HG03354 (cell line): ENCODE measurements around the gene GYPA.
A peak's percentile ranks its signal among the peaks of the same experiment; 100 is the strongest.
"Not testable (repeated sequence)": the region's sequence is repeated elsewhere in the genome, so short reads cannot be mapped to it uniquely, and the experiment has no call there.

Experiments used
- ATAC-seq: cut with Tn5 transposase; IDR thresholded peaks from one replicate; pipeline ENCODE4 v1.9.1; 2021; ENCODE audit warnings: mild to moderate bottlenecking; ENCODE audit not compliant: unreplicated experiment, poor library complexity, severe bottlenecking

Gene GYPA

DNA sequence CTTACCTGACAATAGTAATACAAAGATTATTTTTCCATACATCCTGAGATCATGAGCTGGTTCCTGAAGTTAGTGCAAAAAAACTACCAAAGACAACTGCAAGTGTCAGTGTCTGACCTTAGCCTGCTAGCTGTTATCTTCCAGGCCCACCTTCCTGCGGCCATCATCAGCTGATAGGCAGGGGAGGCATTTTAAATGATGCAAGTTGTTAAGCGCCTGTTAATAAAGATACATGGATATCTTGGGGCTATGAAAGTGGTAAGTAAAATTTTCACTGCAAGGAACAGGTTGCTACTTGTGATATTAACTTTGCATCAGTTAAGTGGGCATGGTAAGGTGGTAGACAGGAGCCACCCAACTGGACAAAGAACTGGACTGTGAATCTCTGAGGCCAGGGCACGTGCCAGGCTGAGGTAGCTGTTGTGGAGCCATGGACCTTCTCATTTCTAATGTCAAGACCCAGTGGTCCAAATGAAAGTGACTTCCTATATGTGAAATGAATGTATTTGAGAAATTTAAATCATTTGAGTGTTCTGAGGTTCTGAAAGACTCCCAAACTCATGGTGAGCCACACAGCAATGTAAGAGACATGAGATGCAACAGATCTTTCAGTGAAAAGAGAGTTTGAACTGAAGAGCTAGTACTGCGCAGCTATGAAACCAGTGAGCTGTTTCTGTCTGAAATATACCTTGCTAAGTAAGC, at the start of gene GYPA:
Gene GYPA, minus strand, starts transcription at position 125 of the 702 bp plus-strand sequence. Its CDS starts 83 bp downstream, at position 42.
- not testable (repeated sequence) for ATAC-seq

DNA sequence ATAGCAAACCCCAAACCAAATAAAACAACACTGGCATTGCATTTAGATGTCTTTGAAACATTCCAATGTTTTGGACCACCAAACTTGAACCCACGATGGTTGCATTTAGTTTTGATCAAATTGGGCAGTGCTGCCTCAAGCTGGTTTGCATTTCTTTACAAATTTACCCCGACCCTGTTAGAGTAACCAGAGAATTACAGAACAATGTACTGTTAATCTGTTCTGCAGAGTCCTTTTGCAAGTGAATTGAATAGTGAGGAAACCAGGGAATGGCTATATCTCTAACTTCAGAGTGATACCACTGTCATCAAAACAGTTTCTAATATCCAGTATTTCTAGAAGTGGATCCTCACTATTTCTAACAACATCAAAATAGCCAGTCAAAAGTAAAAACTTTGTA, 49.5 kb upstream of the GYPA start:
- ATAC-seq = no peak

- ATAC-seq = peak; percentile 86
These were observed 48.6 kb upstream of the GYPA start for GRCh38 chr4:144189121-144189520.

DNA sequence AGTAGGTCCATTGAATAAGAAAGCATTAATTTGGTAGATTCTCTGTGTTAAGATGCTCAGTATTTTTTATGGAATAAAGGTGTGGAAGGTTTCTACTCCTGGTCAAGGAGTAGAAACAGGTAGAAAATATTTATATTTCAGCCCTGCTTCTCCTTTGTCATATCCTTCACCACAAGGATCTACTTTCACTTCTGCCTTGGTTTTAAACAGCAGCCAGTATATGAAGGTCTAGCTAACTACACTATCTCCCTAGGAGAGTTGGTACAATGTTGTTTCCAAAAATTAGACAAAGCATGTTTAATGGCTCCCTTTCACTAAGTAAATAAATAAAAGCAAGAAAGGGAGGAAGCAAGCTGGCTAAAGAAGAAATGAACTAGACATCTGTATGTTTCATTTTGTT, 44.6 kb upstream of the GYPA start:
- peak; percentile 40 for ATAC-seq

- no peak for ATAC-seq
These were observed 42.6 kb upstream of the GYPA start for GRCh38 chr4:144183165-144183564.

GRCh38 chr4:144181391-144181790, 40.9 kb upstream of the GYPA start:
- ATAC-seq = peak; percentile 56

- ATAC-seq = peak; percentile 26
These were observed 38.7 kb upstream of the GYPA start for GRCh38 chr4:144179152-144179739.

DNA sequence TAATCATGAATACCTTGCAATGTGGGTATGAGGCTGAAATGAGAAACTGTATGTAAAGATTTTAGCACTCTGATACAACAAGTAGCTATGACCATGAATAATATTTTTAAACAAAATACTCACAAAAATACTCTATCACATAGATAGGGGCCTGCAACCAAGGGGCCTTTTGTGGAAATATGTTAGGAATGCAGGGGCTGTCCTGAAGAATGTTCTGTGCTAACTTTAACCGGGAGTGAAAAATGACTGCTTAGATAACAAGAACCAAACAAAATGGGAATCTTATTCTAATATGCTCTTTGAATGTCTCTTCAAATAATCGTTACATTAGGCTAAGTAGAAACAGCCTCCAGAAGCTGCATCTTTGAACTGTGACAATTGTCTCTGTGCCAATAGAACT, 37.9 kb upstream of the GYPA start:
- ATAC-seq = no peak

DNA sequence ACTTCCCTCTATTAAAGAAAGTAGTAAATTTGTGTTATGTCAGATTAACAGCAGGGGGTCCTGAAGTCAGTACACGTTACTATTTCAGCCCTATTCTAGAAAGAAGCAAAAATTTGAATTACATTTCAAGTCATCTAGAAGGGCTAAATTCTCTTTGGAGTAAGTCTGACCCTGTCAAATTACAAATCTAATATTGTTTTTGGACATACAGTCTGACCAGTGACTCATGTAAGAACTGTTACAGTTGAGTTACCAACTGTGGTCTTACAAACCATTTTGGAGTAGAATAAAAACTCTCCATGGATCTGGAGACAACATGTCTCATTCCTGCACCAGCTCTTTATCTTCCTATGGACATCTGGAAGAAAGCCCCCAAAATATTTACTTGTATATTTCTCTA, 36.0 kb upstream of the GYPA start:
- ATAC-seq = no peak

GRCh38 chr4:144174401-144175067, 34.0 kb upstream of the GYPA start:
- ATAC-seq = peak; percentile 77

- no peak for ATAC-seq
These were observed 31.2 kb upstream of the GYPA start for GRCh38 chr4:144171697-144172096.

GRCh38 chr4:144169211-144169610, 28.7 kb upstream of the GYPA start:
- ATAC-seq = no peak

DNA sequence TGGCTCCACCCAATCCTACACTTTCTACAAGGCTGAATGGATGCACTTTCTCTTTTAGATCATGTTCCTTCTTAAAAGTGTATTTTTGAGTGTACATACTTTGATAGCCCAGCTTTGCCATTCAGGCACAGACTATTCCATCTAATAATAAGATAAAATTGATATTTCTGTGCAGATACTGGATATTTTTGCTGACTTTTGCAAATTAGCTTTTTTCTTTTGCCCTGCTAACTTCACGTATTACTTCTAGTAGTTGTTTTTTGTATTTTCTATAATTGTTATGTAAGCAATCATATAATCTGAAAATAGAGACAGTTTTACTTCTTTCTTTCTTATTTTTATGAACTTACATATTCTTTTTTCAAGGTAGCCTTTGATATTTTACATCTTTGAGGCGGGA, 13.5 kb upstream of the GYPA start:
- ATAC-seq = no peak

- ATAC-seq = peak; percentile 89
These were observed 2.3 kb upstream of the GYPA start for GRCh38 chr4:144142690-144143326.

GRCh38 chr4:144141493-144141892, 975 bp upstream of the GYPA start:
- no peak for ATAC-seq

DNA sequence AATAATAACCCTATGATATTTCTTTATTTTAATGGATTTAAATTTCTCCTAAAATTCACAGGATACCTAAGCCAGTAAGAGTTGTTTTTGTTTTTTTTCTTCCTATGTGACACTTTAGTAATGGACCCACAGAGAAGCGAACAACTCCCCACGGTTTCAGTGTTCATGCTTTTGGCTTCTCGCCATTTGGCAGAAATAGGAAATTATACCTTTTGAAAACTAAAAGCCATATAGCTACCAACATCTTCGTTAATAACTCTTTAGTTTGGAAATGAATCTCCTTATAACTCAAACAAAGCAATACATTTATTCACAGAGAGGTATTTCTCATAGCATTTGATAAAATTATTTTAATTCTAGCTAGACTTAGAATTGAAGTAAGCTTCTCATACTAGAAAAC, 527 bp downstream of the GYPA start:
- ATAC-seq = not testable (repeated sequence)

- ATAC-seq = not testable (repeated sequence)
These were observed 971 bp downstream of the GYPA start for GRCh38 chr4:144139547-144139946.

DNA sequence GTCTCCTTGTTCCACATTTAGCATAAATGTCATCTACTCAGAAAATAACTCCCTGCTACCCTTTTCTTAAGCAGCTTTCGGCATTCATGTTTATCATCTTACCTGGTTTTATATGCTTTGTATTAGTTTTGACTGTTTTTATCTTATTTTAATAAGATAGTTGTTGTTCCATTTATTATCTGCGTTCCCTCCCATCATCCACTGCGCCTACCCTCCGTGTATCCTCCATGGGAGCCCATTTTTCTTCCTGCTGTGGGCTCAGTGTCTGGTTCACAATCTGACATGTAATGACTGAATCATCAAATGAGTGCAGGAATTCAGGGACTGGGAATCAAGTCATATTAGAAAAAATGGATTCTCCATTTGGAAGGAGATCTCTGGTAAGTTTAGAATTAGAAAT, 2.3 kb downstream of the GYPA start:
- ATAC-seq = not testable (repeated sequence)

DNA sequence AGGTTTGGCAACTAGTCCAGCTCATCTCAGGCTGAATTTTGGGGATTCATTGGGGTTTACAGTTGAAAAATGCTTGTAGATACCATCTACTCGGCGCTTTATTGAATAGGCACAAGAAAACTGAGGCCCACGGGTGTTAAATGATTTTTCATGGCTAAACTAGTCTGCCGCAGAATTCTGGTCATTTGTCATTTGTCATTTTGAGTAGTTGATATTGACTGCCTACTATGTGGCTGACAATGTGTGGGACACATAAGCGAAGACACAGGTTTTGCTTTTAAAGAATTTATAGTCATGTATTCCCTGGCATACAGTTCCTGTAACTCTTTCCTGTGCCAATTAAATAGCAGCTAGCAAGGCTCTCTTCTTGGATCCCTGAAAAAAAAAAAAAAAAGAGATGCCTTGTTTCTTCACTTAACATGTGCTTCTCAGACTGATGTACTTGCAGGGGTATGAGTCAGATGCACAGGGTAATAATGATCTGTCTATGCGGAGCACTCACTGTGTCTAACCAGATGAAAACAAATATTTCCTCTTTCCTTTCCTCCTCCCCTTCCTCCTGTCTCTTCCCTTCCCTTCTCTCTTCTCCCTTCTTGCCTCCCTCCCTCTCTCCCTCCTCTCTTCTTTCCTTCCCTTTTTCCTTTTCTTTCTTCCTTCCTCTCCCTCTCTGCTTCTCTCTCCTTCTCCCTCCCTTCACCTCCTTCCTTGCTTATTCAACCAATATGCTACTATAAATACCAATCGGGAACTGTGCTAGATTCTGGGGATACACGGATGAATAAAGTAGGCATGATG, 3.2 kb downstream of the GYPA start:
- ATAC-seq = not testable (repeated sequence)

GRCh38 chr4:144136189-144136588, 4.3 kb downstream of the GYPA start:
- not testable (repeated sequence) for ATAC-seq
